Activated B cell treated with CpG ODN at 0.5 μM for 24 hours (primary cell): ENCODE data around the gene CEBPB. TPM values are rescaled to one million over a fixed set of nuclear protein-coding genes. Genes with fewer than 3 reads are reported as not detected.

Experiments
- ATAC-seq: fragments of 200-7000 bp; cut with Tn5 transposase; one replicate; pipeline ENCODE4 v1.10.0; 2021; ENCODE audit warnings: low read depth, mild to moderate bottlenecking, moderate library complexity
- CTCF ChIA-PET: fragments of 350-600 bp; sonication (Branson Sonifier 250); formaldehyde crosslinking; loops from one replicate; lab custom pipeline; 2021; ENCODE audit warnings: antibody characterized with exemption; lab: Charles Lee
- POLR2A ChIA-PET: fragments of 350-600 bp; sonication (Branson Sonifier 250); formaldehyde crosslinking; loops from one replicate; lab custom pipeline; 2021; ENCODE audit warnings: antibody characterized with exemption; lab: Charles Lee
- DNase-seq: peaks from one replicate; pipeline ENCODE4 v3.0.0; 2022
- H3K27ac Mint-ChIP-seq: one replicate; pipeline ENCODE4 v1.8.0; 2020; ENCODE audit warnings: mixed read lengths
- H3K27me3 Mint-ChIP-seq: one replicate; pipeline ENCODE4 v1.8.0; 2021; ENCODE audit warnings: mixed read lengths
- H3K36me3 Mint-ChIP-seq: one replicate; pipeline ENCODE4 v1.8.0; 2021; ENCODE audit warnings: low read depth, mixed read lengths
- H3K4me1 Mint-ChIP-seq: one replicate; pipeline ENCODE4 v1.8.0; 2021; ENCODE audit warnings: mixed read lengths
- H3K4me3 Mint-ChIP-seq: one replicate; pipeline ENCODE4 v1.8.0; 2020; ENCODE audit warnings: mild to moderate bottlenecking, mixed read lengths
- H3K9me3 Mint-ChIP-seq: one replicate; pipeline ENCODE4 v1.8.0; 2020; ENCODE audit warnings: mixed read lengths
- CTCF ChIP-seq: fragments of 200-600 bp; IDR thresholded peaks from one replicate; pipeline ENCODE4 v1.8.0; 2022; ENCODE audit warnings: antibody characterized with exemption, mild to moderate bottlenecking
- intact Hi-C: fragments of 100-400 bp; cut with micrococcal nuclease; formaldehyde crosslinking; loops from one replicate; pipeline ENCODE4 v1.15.1; 2024
- total RNA-seq: library from RNA; stranded (reverse); gene quantifications from 2 replicates; pipeline ENCODE4 v1.2.3, GENCODE V29; 2022

Gene CEBPB
- total RNA-seq, 1 donor from 2014 or later, result 23.5 TPM

- intact Hi-C loops, result no loop called here
- ATAC-seq, result no peak
- ChIA-PET CTCF (no interaction called here), POLR2A (no interaction called here)
- Mint-ChIP-seq H3K27me3 (peaks cover 29% of the 10 kb centered on the region), H3K9me3 (peaks cover 4% of the 10 kb centered on the region), H3K4me3 (no peak overlapping the region), H3K27ac (no peak overlapping the region), H3K36me3 (no peaks in the 10 kb centered on the region), H3K4me1 (no peaks in the 10 kb centered on the region)
- no peak for DNase-seq
- no peak for TF ChIP-seq CTCF
Observed at GRCh38 chr20:50215926-50216325, 25.3 kb downstream of the CEBPB start.

- POLR2A ChIA-PET, result no interaction called here
- H3K27ac Mint-ChIP-seq, result no peak overlapping the region
- ATAC-seq (no peak), DNase-seq (no peak)
- H3K4me3 Mint-ChIP-seq, result no peak overlapping the region
- CTCF ChIA-PET, result no interaction called here
- TF ChIP-seq CTCF, result no peak
- H3K9me3 Mint-ChIP-seq, result peaks cover 4% of the 10 kb centered on the region
- intact Hi-C loops, result no loop called here
- H3K27me3 Mint-ChIP-seq, result peaks cover 29% of the 10 kb centered on the region
- no peaks in the 10 kb centered on the region for H3K36me3 Mint-ChIP-seq
- no peaks in the 10 kb centered on the region for H3K4me1 Mint-ChIP-seq
Observed at GRCh38 chr20:50216543-50217206, 26.0 kb downstream of the CEBPB start.

- Mint-ChIP-seq H3K27me3 (peaks cover 29% of the 10 kb centered on the region), H3K4me1 (no peaks in the 10 kb centered on the region), H3K4me3 (no peak overlapping the region), H3K27ac (no peak overlapping the region), H3K9me3 (peaks cover 4% of the 10 kb centered on the region), H3K36me3 (no peaks in the 10 kb centered on the region)
- ATAC-seq (no peak), DNase-seq (no peak)
- ChIA-PET POLR2A (no interaction called here), CTCF (no interaction called here)
- intact Hi-C loops, result no loop called here
- no peak for TF ChIP-seq CTCF
Observed at GRCh38 chr20:50217207-50217949, 26.7 kb downstream of the CEBPB start.

GRCh38 chr20:50218987-50219435 is 28.4 kb downstream of the CEBPB start:
- Mint-ChIP-seq H3K4me3 (no peak overlapping the region), H3K4me1 (no peaks in the 10 kb centered on the region), H3K27me3 (peaks cover 19% of the 10 kb centered on the region), H3K27ac (no peak overlapping the region), H3K9me3 (peaks cover 4% of the 10 kb centered on the region), H3K36me3 (no peaks in the 10 kb centered on the region)
- ATAC-seq, result no peak
- CTCF ChIA-PET, result no interaction called here
- intact Hi-C loops, result no loop called here
- DNase-seq, result no peak
- TF ChIP-seq CTCF, result no peak
- POLR2A ChIA-PET, result no interaction called here

- no peak for ATAC-seq
- CTCF ChIA-PET, result no interaction called here
- Mint-ChIP-seq H3K4me3 (no peak overlapping the region), H3K27me3 (peaks cover 14% of the 10 kb centered on the region), H3K27ac (no peak overlapping the region), H3K9me3 (peaks cover 4% of the 10 kb centered on the region), H3K4me1 (no peaks in the 10 kb centered on the region), H3K36me3 (no peaks in the 10 kb centered on the region)
- POLR2A ChIA-PET, result no interaction called here
- DNase-seq, result no peak
- intact Hi-C loops, result no loop called here
- TF ChIP-seq CTCF, result no peak
Observed at GRCh38 chr20:50219600-50219999, 29.0 kb downstream of the CEBPB start.
